Nephron progenitor cell (in vitro differentiated cells): ENCODE data around the gene CPNE5.

Experiments
- DNase-seq: peaks from one replicate; pipeline ENCODE4 v3.0.0; 2021
- H3K27ac Mint-ChIP-seq: 2 replicates; pipeline ENCODE4 v1.8.0; 2021; ENCODE audit warnings: mild to moderate bottlenecking, moderate library complexity, mixed read lengths
- H3K27me3 Mint-ChIP-seq: 2 replicates; pipeline ENCODE4 v1.8.0; 2021; ENCODE audit warnings: mild to moderate bottlenecking, low read depth, mixed read lengths; ENCODE audit not compliant: poor library complexity
- H3K36me3 Mint-ChIP-seq: 2 replicates; pipeline ENCODE4 v1.8.0; 2021; ENCODE audit warnings: low read depth, mixed read lengths
- H3K4me1 Mint-ChIP-seq: 2 replicates; pipeline ENCODE4 v1.8.0; 2021; ENCODE audit warnings: mixed read lengths
- H3K4me3 Mint-ChIP-seq: 2 replicates; pipeline ENCODE4 v1.8.0; 2021; ENCODE audit warnings: mild to moderate bottlenecking, moderate library complexity, mixed read lengths
- H3K9me3 Mint-ChIP-seq: 2 replicates; pipeline ENCODE4 v1.8.0; 2021; ENCODE audit warnings: mild to moderate bottlenecking, moderate library complexity, mixed read lengths
- TF ChIP-seq, protein P1 (sequence below): fragments of 200-600 bp; sonication (generic); IDR thresholded peaks from 2 replicates; pipeline ENCODE4 v1.5.0; 2021; ENCODE audit warnings: antibody characterized with exemption

CPNE5 gene

GRCh38 chr6:36841756-36842155 lies 2.5 kb upstream of the CPNE5 start:
- H3K4me3 Mint-ChIP-seq, result no peak overlapping the region
- H3K9me3 Mint-ChIP-seq, result no peaks in the 10 kb centered on the region
- DNase-seq, result no peak
- no peaks in the 10 kb centered on the region for H3K36me3 Mint-ChIP-seq
- no peak overlapping the region for H3K27ac Mint-ChIP-seq
- TF ChIP-seq, protein P1, sequence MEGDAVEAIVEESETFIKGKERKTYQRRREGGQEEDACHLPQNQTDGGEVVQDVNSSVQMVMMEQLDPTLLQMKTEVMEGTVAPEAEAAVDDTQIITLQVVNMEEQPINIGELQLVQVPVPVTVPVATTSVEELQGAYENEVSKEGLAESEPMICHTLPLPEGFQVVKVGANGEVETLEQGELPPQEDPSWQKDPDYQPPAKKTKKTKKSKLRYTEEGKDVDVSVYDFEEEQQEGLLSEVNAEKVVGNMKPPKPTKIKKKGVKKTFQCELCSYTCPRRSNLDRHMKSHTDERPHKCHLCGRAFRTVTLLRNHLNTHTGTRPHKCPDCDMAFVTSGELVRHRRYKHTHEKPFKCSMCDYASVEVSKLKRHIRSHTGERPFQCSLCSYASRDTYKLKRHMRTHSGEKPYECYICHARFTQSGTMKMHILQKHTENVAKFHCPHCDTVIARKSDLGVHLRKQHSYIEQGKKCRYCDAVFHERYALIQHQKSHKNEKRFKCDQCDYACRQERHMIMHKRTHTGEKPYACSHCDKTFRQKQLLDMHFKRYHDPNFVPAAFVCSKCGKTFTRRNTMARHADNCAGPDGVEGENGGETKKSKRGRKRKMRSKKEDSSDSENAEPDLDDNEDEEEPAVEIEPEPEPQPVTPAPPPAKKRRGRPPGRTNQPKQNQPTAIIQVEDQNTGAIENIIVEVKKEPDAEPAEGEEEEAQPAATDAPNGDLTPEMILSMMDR, result no peak
- H3K27me3 Mint-ChIP-seq, result peaks cover 77% of the 10 kb centered on the region
- H3K4me1 Mint-ChIP-seq, result peaks cover 51% of the 10 kb centered on the region

DNA sequence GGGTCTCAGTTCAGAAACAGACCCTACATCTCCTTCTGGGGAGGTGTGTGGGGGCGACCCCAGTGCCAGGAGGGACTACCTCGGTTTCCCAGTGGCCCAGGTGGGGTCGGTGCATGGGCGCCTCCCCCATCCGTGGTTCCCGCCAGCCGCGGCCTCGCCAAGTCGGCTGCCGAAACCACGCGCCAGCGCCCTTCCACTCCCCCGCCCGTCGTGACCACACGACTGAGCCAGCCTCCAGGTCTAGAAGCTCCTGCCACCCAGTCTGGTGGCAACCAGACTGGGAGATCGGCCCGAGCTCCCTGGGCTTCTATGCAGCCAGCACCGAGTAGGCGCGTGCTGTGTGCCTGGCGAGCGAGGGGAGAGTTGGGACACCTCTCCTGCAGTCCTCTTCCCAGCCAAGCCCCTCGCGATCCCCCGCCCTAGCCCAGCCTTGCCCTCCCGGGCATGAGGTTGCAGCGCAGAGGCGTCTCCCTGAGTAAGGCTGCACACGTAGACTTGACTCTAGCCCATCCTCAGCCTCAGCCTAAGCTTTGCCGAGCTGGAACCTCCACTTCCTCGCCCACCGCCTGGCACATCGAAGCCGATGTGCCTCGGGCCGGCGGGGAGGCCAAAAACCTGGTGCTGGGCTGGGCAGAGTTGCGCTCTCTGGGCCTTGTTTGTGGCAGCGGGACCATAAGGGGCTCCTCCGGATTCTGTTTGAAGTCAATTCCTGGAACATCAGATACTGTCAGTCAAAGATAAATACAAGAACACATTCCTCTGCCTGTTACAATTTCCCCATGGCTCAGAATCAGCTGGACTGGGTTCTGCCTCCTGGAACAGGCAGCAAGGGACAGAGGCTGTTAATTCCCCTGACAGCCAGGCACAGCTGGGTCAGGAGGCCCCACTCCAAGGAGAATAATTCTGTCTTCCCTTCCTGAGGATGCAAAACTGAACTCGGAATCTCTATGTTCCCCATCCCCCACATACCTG lies 1.5 kb upstream of the CPNE5 start:
- Mint-ChIP-seq H3K4me1 (peaks cover 51% of the 10 kb centered on the region), H3K36me3 (no peaks in the 10 kb centered on the region), H3K27ac (no peak overlapping the region), H3K4me3 (peak overlapping the region; percentile 79), H3K9me3 (no peaks in the 10 kb centered on the region), H3K27me3 (peaks cover 84% of the 10 kb centered on the region)
- peak; percentile 42 for DNase-seq
- TF ChIP-seq, protein P1, result no peak

DNA sequence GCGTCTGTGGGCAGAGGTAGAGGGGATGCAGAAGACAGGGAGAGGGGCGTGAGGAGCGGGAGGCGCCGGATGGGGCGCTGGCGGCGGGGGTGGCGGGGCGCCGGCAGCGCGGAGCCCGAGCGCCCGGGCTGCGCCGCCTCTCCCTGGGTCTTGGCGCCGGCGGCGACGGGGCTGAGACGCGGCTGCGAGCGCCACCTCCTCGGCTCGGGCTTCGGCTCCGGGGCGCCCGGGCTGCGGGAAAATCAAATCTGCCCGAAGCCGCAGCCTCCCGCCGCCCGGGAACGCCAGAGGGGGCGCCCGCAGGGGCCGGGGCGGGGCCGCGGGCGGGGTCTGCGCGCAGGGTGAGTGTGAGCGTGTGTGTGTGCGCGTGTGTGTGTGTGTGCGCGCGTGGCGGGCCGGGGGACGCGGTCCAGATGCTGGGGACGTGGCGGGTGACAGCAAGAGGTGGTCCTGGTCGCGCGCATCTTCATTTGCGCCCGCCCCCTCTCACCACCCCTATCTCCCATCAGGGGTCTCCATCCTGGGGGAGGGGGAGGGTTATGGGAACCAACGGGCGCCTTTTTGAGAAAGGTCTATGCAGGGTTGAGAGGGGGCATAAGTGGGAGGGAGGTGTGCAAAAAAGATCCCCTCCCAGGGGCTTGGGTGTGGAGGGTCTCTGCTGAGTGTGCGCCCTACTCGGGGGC lies 646 bp upstream of the CPNE5 start:
- H3K4me1 Mint-ChIP-seq, result peaks cover 50% of the 10 kb centered on the region
- TF ChIP-seq, protein P1, result no peak
- no peak overlapping the region for H3K27ac Mint-ChIP-seq
- H3K9me3 Mint-ChIP-seq, result no peaks in the 10 kb centered on the region
- peak overlapping the region; percentile 79 for H3K4me3 Mint-ChIP-seq
- no peaks in the 10 kb centered on the region for H3K36me3 Mint-ChIP-seq
- peak; percentile 72 for DNase-seq
- H3K27me3 Mint-ChIP-seq, result peaks cover 87% of the 10 kb centered on the region

- TF ChIP-seq, protein P1, result no peak
- peaks cover 80% of the 10 kb centered on the region for H3K27me3 Mint-ChIP-seq
- no peaks in the 10 kb centered on the region for H3K36me3 Mint-ChIP-seq
- peaks cover 4% of the 10 kb centered on the region for H3K9me3 Mint-ChIP-seq
- no peak for DNase-seq
- H3K4me1 Mint-ChIP-seq, result peaks cover 37% of the 10 kb centered on the region
- H3K4me3 Mint-ChIP-seq, result peak overlapping the region; percentile 11
- no peak overlapping the region for H3K27ac Mint-ChIP-seq
Measured at GRCh38 chr6:36837686-36838085, 1.6 kb downstream of the CPNE5 start.

DNA sequence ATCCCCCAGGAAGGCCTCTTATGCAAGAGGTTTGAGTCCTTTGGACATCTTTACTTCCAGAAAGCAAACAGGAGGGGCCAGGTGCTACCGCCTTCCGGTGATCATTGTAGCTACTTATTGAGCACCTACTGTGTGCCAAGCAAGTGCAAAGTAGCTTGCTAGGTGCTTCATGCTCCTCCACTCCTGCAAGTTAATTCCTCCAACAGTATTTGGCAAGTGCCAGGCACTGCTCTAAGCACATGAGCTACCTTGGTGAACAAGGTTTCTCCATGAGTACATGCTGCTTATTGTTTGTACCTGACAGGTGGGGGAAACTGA lies 2.3 kb downstream of the CPNE5 start:
- no peak overlapping the region for H3K27ac Mint-ChIP-seq
- H3K27me3 Mint-ChIP-seq, result peaks cover 73% of the 10 kb centered on the region
- TF ChIP-seq, protein P1, result no peak
- H3K9me3 Mint-ChIP-seq, result peaks cover 4% of the 10 kb centered on the region
- peaks cover 35% of the 10 kb centered on the region for H3K4me1 Mint-ChIP-seq
- H3K4me3 Mint-ChIP-seq, result no peak overlapping the region
- no peak for DNase-seq
- H3K36me3 Mint-ChIP-seq, result no peaks in the 10 kb centered on the region
